IMR-90 (cell line): ENCODE results near the gene TAF11L12. TPM values are rescaled to one million over a fixed set of nuclear protein-coding genes. Genes with fewer than 3 reads are reported as not detected.

Source experiments
- ATAC-seq: fragments of 200-7000 bp; cut with Tn5 transposase; 2 replicates; pipeline ENCODE4 v1.9.1; 2020; ENCODE audit warnings: low read depth, mild to moderate bottlenecking, moderate library complexity
- BruUV-seq: library from RNA; stranded (reverse); fragments of 400-500 nt; replicated peaks from 2 replicates; lab custom pipeline; 2021; lab: Mats Ljungman, UMichigan
- CTCF ChIA-PET: fragments of 300-600 bp; formaldehyde crosslinking; extraction: SDS; loops from one replicate; lab custom pipeline; 2021; ENCODE audit warnings: antibody characterized with exemption; lab: Yijun Ruan, JAX
- POLR2A ChIA-PET: fragments of 300-600 bp; sonication (Branson Sonifier 250); formaldehyde crosslinking; loops from one replicate; lab custom pipeline; 2022; ENCODE audit warnings: antibody characterized with exemption; ENCODE audit not compliant: unreplicated experiment; lab: Charles Lee
- DNase-seq: peaks from one replicate; pipeline ENCODE4 v3.0.0; 2013
- H2AFZ ChIP-seq: replicated peaks from 2 replicates; pipeline ENCODE3; 2013; ENCODE audit warnings: low read length, mild to moderate bottlenecking; ENCODE audit not compliant: poor library complexity
- H2AK5ac ChIP-seq: 2 replicates; pipeline ENCODE4 v1.6.1; 2013; ENCODE audit warnings: low read depth, low read length, inconsistent platforms
- H2AK9ac ChIP-seq: replicated peaks from 2 replicates; pipeline ENCODE3; 2013; ENCODE audit warnings: mild to moderate bottlenecking, low read depth, low read length, moderate library complexity; ENCODE audit not compliant: poor library complexity
- H2BK120ac ChIP-seq: 2 replicates; pipeline ENCODE4 v1.6.1; 2013; ENCODE audit warnings: low read depth, low read length, inconsistent platforms
- H2BK15ac ChIP-seq: 3 replicates; pipeline ENCODE4 v1.6.1; 2013; ENCODE audit warnings: low read depth, low read length, inconsistent platforms
- H2BK20ac ChIP-seq: 2 replicates; pipeline ENCODE4 v1.6.1; 2013; ENCODE audit warnings: low read depth, mild to moderate bottlenecking, inconsistent platforms, low read length, moderate library complexity
- H2BK5ac ChIP-seq: 2 replicates; pipeline ENCODE4 v1.6.1; 2013; ENCODE audit warnings: mild to moderate bottlenecking, low read depth, low read length, inconsistent platforms; ENCODE audit not compliant: poor library complexity, severe bottlenecking
- H3K14ac ChIP-seq: replicated peaks from 2 replicates; pipeline ENCODE4 v1.6.1; 2013; ENCODE audit warnings: low read depth, low read length, inconsistent platforms
- H3K18ac ChIP-seq: 2 replicates; pipeline ENCODE4 v1.6.1; 2013; ENCODE audit warnings: low read depth, low read length, control low read depth
- H3K23ac ChIP-seq: 2 replicates; pipeline ENCODE4 v1.6.1; 2013; ENCODE audit warnings: low read depth, low read length, inconsistent platforms
- H3K27ac ChIP-seq: 2 replicates; pipeline ENCODE4 v1.5.1; 2013; ENCODE audit warnings: mild to moderate bottlenecking, control low read depth, low read length; ENCODE audit not compliant: insufficient read depth
- H3K27me3 ChIP-seq: 2 replicates; pipeline ENCODE4 v1.6.1; 2013; ENCODE audit warnings: low read length; ENCODE audit not compliant: control insufficient read depth, insufficient read depth
- H3K36me3 ChIP-seq: 2 replicates; pipeline ENCODE4 v1.6.1; 2013; ENCODE audit warnings: low read length, mixed read lengths; ENCODE audit not compliant: control insufficient read depth, insufficient read depth
- H3K4ac ChIP-seq: 2 replicates; pipeline ENCODE4 v1.6.1; 2013; ENCODE audit warnings: low read depth, low read length, inconsistent platforms
- H3K4me1 ChIP-seq: 2 replicates; pipeline ENCODE4 v1.6.1; 2013; ENCODE audit warnings: low read length, mixed read lengths; ENCODE audit not compliant: control insufficient read depth, insufficient read depth
- H3K4me2 ChIP-seq: 2 replicates; pipeline ENCODE4 v1.6.1; 2013; ENCODE audit warnings: low read depth, mild to moderate bottlenecking, control low read depth, low read length, moderate library complexity
- H3K4me3 ChIP-seq: 2 replicates; pipeline ENCODE4 v1.5.1; 2013; ENCODE audit warnings: low read depth, mild to moderate bottlenecking, control low read depth, low read length, moderate library complexity; ENCODE audit not compliant: insufficient read depth
- H3K56ac ChIP-seq: 2 replicates; pipeline ENCODE4 v1.6.1; 2013; ENCODE audit warnings: low read length, inconsistent platforms; ENCODE audit not compliant: insufficient read depth; ENCODE audit errors: extremely low read depth
- H3K79me1 ChIP-seq, 2 experiments: 2 replicates each; pipeline ENCODE4 v1.6.1; 2013; ENCODE audit warnings: low read length in 2 of 2, inconsistent platforms in 1 of 2, low read depth in 1 of 2
- H3K9ac ChIP-seq: 2 replicates; pipeline ENCODE4 v1.6.1; 2013; ENCODE audit warnings: low read depth, low read length, control low read depth
- H3K9me1 ChIP-seq: 2 replicates; pipeline ENCODE4 v1.6.1; 2013; ENCODE audit warnings: low read length, inconsistent platforms; ENCODE audit not compliant: insufficient read depth
- H3K9me3 ChIP-seq: 2 replicates; pipeline ENCODE4 v1.6.1; 2013; ENCODE audit warnings: low read length; ENCODE audit not compliant: control insufficient read depth, insufficient read depth
- H4K20me1 ChIP-seq: 2 replicates; pipeline ENCODE4 v1.6.1; 2013; ENCODE audit warnings: low read length, inconsistent platforms; ENCODE audit not compliant: insufficient read depth
- H4K5ac ChIP-seq: 2 replicates; pipeline ENCODE4 v1.6.1; 2013; ENCODE audit warnings: mild to moderate bottlenecking, low read depth, low read length, control low read depth
- H4K8ac ChIP-seq, 2 experiments: 2 replicates each; pipeline ENCODE4 v1.6.1; 2013; ENCODE audit warnings: low read depth in 2 of 2, low read length in 2 of 2, control low read depth in 1 of 2, inconsistent platforms in 1 of 2
- H4K91ac ChIP-seq: 2 replicates; pipeline ENCODE4 v1.6.1; 2013; ENCODE audit warnings: low read depth, low read length, inconsistent platforms; ENCODE audit not compliant: insufficient read depth
- BHLHE40 ChIP-seq: fragments of 150-350 bp; IDR thresholded peaks from 2 replicates; pipeline ENCODE4 v1.6.1; 2016; ENCODE audit warnings: mild to moderate bottlenecking, low read depth, low read length
- CEBPB ChIP-seq: IDR thresholded peaks from 2 replicates; pipeline ENCODE4 v1.6.1; 2012; ENCODE audit warnings: low read depth, low read length, improper control_type of control experiment
- CHD1 ChIP-seq: IDR thresholded peaks from 2 replicates; pipeline ENCODE4 v1.6.1; 2012; ENCODE audit warnings: low read depth, low read length, improper control_type of control experiment
- CTCF ChIP-seq: conservative IDR thresholded peaks from 2 replicates; pipeline ENCODE4 v1.5.1; 2012; ENCODE audit warnings: mild to moderate bottlenecking, low read depth, low read length, improper control_type of control experiment
- ELK1 ChIP-seq: fragments of 150-350 bp; IDR thresholded peaks from 2 replicates; pipeline ENCODE4 v1.6.1; 2016; ENCODE audit warnings: low read depth, mild to moderate bottlenecking, low read length, moderate library complexity, borderline replicate concordance
- FOS ChIP-seq: fragments of 150-350 bp; IDR thresholded peaks from 2 replicates; pipeline ENCODE4 v1.6.1; 2016; ENCODE audit warnings: low read depth, low read length
- MAFK ChIP-seq: IDR thresholded peaks from 2 replicates; pipeline ENCODE4 v1.6.1; 2012; ENCODE audit warnings: low read depth, low read length, improper control_type of control experiment
- MAZ ChIP-seq: IDR thresholded peaks from 2 replicates; pipeline ENCODE4 v1.6.1; 2012; ENCODE audit warnings: low read depth, mild to moderate bottlenecking, low read length, improper control_type of control experiment, moderate library complexity, borderline replicate concordance
- MXI1 ChIP-seq: IDR thresholded peaks from 2 replicates; pipeline ENCODE4 v1.6.1; 2012; ENCODE audit warnings: low read depth, mild to moderate bottlenecking, low read length, moderate library complexity, borderline replicate concordance
- NFE2L2 ChIP-seq: fragments of 150-350 bp; IDR thresholded peaks from 2 replicates; pipeline ENCODE4 v1.6.1; 2016; ENCODE audit warnings: low read depth, mild to moderate bottlenecking, low read length
- POLR2A ChIP-seq: IDR thresholded peaks from 2 replicates; pipeline ENCODE4 v1.6.1; 2012; ENCODE audit warnings: mild to moderate bottlenecking, low read depth, low read length
- RAD21 ChIP-seq: IDR thresholded peaks from 2 replicates; pipeline ENCODE4 v1.6.1; 2012; ENCODE audit warnings: low read length, improper control_type of control experiment
- RCOR1 ChIP-seq: IDR thresholded peaks from 2 replicates; pipeline ENCODE4 v1.6.1; 2012; ENCODE audit warnings: mild to moderate bottlenecking, low read length, improper control_type of control experiment; ENCODE audit not compliant: insufficient replicate concordance
- RFX5 ChIP-seq: IDR thresholded peaks from 2 replicates; pipeline ENCODE4 v1.8.0; 2012; ENCODE audit warnings: low read depth, mild to moderate bottlenecking, low read length, moderate library complexity
- SMC3 ChIP-seq: fragments of 150-350 bp; IDR thresholded peaks from 2 replicates; pipeline ENCODE4 v1.6.1; 2016; ENCODE audit warnings: low read depth, mild to moderate bottlenecking, antibody characterized with exemption, low read length, moderate library complexity
- WGBS, 2 experiments: methylation state at CpG; one replicate each; pipeline versions ENCODE4 v1.1.5 to v1.1.7; 2013; ENCODE audit warnings: missing lambda C conversion rate in 2 of 2; ENCODE audit not compliant: insufficient read length in 1 of 2; ENCODE audit errors: extremely low coverage in 2 of 2; 5-methylcytosine and 5-hydroxymethylcytosine counted together
- dilution Hi-C: fragments of 300-500 bp; cut with HindIII; formaldehyde crosslinking; loops from one replicate; pipeline ENCODE4 v1.14.3; 2018; ENCODE audit warnings: low sequenced_read_pairs; ENCODE audit not compliant: unreplicated experiment
- in situ Hi-C: fragments of 300-500 bp; cut with MboI; formaldehyde crosslinking; loops from 3 replicates; pipeline ENCODE4 v1.14.3; 2019; ENCODE audit warnings: low sequenced_read_pairs, inconsistent platforms, mixed read lengths
- intact Hi-C: fragments of 100-400 bp; cut with micrococcal nuclease; formaldehyde crosslinking; loops from 2 replicates; pipeline ENCODE4 v1.10.0; 2022
- polyA plus RNA-seq, 3 experiments: library from polyadenylated mRNA; depleted of rRNA; stranded (reverse); fragments of >200 nt; gene quantifications; 2 replicates each; pipeline ENCODE4 v1.2.3, GENCODE V29; 2012; ENCODE audit warnings: low replicate concordance in 1 of 3
- total RNA-seq: library from RNA; depleted of rRNA; stranded (reverse); fragments of >200 nt; gene quantifications from 2 replicates; pipeline ENCODE4 v1.2.3, GENCODE V29; 2012
- TF ChIP-seq, protein P1 (sequence below): fragments of 150-350 bp; IDR thresholded peaks from 2 replicates; pipeline ENCODE4 v1.6.1; 2017; ENCODE audit warnings: mild to moderate bottlenecking, antibody characterized with exemption, low read length, low read depth

The TAF11L12 gene
- total and polyA plus RNA-seq, 2 of the 4 experiments (the other 2 are of a cell fraction): not detected

GRCh38 chr5:17620627-17621026 lies 10.4 kb downstream of the TAF11L12 start:
- Histone ChIP-seq H4K5ac (no peak overlapping the region), H3K4me2 (no peak overlapping the region), H3K79me1 (no peaks in the 10 kb centered on the region), H3K4me3 (no peak overlapping the region), H3K27me3 (no peaks in the 10 kb centered on the region), H3K4me1 (no peaks in the 10 kb centered on the region), H3K18ac (no peak overlapping the region), H2AK9ac (no peak overlapping the region), H2BK5ac (no peak overlapping the region), H3K14ac (no peak overlapping the region), H4K91ac (no peak overlapping the region), H2AFZ (no peak overlapping the region), H2AK5ac (no peak overlapping the region), H2BK20ac (no peak overlapping the region), H2BK15ac (no peak overlapping the region), H3K27ac (no peak overlapping the region), H3K9me3 (no peaks in the 10 kb centered on the region; the same call in 1 of the 2 replicates), H3K9ac (no peak overlapping the region), H3K4ac (no peak overlapping the region), H3K23ac (no peak overlapping the region), H4K8ac (no peak overlapping the region), H3K9me1 (no peaks in the 10 kb centered on the region), H2BK120ac (no peak overlapping the region), H4K20me1 (no peaks in the 10 kb centered on the region), H3K56ac (no peak overlapping the region), H3K36me3 (no peaks in the 10 kb centered on the region)
- ChIA-PET POLR2A (no interaction called here), CTCF (no interaction called here)
- DNase-seq (no peak), ATAC-seq (no peak)
- BruUV-seq: no TSS peak
- dilution Hi-C loops (no loop called here), intact Hi-C loops (no loop called here), in situ Hi-C loops (no loop called here)
- WGBS, 2 experiments: 83% methylated on average over 5 of the region's 17 CpGs; no CpG with 5 or more reads in 1 of the 2 experiments
- no peak for TF ChIP-seq RFX5
- TF ChIP-seq MXI1: no peak
- no peak for TF ChIP-seq POLR2A
- no peak for TF ChIP-seq CHD1
- TF ChIP-seq MAFK: no peak
- no peak for TF ChIP-seq NFE2L2
- no peak for TF ChIP-seq MAZ
- TF ChIP-seq RCOR1: no peak
- no peak for TF ChIP-seq RAD21
- TF ChIP-seq CTCF: no peak
- no peak for TF ChIP-seq CEBPB
- no peak for TF ChIP-seq SMC3
- no peak for TF ChIP-seq FOS
- no peak for TF ChIP-seq BHLHE40
- TF ChIP-seq ELK1: no peak
- TF ChIP-seq, protein P1, sequence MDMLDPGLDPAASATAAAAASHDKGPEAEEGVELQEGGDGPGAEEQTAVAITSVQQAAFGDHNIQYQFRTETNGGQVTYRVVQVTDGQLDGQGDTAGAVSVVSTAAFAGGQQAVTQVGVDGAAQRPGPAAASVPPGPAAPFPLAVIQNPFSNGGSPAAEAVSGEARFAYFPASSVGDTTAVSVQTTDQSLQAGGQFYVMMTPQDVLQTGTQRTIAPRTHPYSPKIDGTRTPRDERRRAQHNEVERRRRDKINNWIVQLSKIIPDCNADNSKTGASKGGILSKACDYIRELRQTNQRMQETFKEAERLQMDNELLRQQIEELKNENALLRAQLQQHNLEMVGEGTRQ: no peak
